GM18867 (cell line): Measurements from ENCODE around the gene ZNF81.
A peak's percentile ranks its signal among the peaks of the same experiment; 100 is the strongest.
"Not testable (repeated sequence)": the region's sequence is repeated elsewhere in the genome, so short reads cannot be mapped to it uniquely, and the experiment has no call there.

Source experiments
- ATAC-seq: cut with Tn5 transposase; IDR thresholded peaks from one replicate; pipeline ENCODE4 v1.9.1; 2021; ENCODE audit warnings: mild to moderate bottlenecking, moderate library complexity; ENCODE audit not compliant: unreplicated experiment

ZNF81 gene

DNA sequence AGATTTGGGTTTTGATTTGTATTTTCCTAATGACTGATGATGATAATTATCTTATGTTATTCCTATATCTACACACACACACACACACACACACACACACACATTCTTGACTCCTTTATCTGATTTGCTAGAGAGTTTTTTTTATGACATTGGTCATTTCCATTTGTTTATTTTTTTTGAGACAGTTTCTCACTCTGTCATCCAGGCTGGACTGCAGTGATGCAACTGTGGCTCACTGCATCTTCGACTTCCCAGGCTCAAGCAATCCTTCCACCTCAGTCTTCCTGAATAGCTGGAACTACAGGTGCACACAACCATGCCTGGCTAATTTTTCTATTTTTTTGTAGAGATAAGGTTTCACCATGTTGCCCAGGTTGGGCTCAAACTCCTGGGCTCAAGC is 6.7 kb downstream of the ZNF81 start:
- ATAC-seq = no peak

GRCh38 chrX:47844117-47844516 is 7.4 kb downstream of the ZNF81 start:
- ATAC-seq = no peak

- ATAC-seq = no peak
Measured at GRCh38 chrX:47846040-47846439, 9.3 kb downstream of the ZNF81 start.

DNA sequence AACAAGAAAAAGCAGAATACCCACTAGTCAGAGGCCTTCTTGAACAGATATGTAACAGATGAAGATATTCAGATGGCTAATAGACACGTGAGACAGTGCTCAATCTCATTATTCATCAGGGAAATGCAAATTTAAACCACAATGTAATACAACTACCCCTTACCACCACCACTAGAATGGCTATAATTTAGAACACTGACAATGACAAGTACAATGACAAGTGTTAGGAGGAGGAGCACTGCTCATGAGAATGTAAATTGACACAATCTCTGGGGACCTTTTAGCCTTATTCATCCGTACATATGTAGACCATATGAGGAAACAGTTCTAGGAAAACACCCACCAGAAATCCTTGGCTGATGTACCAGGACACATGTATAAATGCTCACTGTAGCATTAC is 13.1 kb downstream of the ZNF81 start:
- ATAC-seq = peak; percentile 56

DNA sequence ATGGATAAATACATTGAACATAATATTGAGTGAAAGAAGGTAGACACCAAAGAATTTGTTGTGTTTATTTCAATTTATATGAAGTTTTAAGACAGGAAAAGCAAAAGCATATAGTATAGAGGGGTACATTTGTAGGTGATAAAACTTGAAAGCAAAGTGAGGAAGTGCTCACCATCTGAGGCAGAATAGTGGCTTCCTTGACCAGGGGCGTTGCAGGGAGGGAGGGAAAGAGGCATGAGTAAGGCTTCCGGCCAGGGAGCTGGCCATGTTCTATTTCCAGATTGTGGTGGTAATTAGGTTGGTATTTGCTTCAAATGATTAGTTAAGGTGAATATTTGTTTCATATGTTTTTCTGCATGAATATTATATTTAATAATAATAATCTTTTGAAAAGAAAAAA is 13.7 kb downstream of the ZNF81 start:
- ATAC-seq = not testable (repeated sequence)

- no peak for ATAC-seq
Measured at GRCh38 chrX:47850901-47851300, 14.2 kb downstream of the ZNF81 start.

DNA sequence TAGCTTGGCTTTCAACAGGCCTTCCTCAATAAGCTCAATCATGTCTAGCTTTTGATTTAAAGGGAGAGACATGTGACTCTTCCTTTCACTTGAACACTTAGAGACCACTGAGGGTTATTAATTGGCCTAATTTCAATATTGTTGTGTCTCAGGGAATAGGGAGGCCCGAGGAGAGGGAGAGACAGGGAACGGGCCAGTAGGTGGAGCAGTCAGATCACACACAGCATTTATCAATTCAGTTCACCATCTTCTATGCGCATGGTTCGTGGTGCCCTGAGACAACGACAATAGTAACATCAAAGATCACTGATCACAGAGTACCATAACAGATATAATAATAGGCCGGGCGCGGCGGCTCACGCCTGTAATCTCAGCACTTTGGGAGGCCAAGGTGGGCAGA is 17.8 kb downstream of the ZNF81 start:
- ATAC-seq = no peak

- ATAC-seq = no peak
Measured at GRCh38 chrX:47859686-47860085, 23.0 kb downstream of the ZNF81 start.

- ATAC-seq = no peak
Measured at GRCh38 chrX:47862680-47863079, 26.0 kb downstream of the ZNF81 start.

- no peak for ATAC-seq
Measured at GRCh38 chrX:47863187-47863586, 26.5 kb downstream of the ZNF81 start.

DNA sequence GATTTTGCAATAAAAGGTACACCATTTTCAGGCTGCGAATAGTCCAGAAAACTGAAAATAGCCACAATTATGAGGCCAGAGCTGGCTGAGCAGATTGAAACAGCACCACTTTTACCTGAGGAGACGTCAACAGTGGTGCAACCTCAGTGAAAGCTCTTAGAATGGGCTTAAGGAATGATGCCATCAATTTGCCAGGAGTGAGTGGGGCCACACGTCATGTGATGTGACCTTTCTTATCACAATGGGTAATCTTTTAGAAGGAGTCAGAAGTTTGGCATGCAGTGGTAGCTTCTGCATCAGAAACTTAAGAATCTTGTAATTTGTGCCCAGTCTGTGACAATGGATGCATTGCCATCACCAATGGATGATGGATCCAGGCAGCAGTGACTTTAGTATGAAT is 27.6 kb downstream of the ZNF81 start:
- no peak for ATAC-seq

DNA sequence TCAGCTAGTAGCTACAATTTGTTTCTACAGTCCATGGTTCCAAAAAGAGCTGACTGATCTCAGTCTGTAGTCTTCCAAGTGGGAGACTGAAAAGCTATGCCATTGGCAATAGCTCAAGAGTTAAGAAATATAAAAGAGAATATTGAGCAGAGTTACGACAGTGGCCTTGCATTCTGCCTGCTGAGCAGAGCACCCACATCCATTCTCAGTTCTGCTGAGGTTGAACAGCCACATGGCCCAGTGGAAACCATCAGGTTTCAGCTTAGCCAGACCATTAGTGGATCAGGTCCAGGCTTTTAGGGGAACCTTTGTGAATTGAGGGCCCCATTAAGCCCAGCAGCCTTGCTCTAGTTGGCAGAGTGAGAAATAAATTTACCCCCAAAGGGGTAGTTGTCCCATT is 28.1 kb downstream of the ZNF81 start:
- no peak for ATAC-seq

GRCh38 chrX:47873123-47873522 is 36.4 kb downstream of the ZNF81 start:
- no peak for ATAC-seq

DNA sequence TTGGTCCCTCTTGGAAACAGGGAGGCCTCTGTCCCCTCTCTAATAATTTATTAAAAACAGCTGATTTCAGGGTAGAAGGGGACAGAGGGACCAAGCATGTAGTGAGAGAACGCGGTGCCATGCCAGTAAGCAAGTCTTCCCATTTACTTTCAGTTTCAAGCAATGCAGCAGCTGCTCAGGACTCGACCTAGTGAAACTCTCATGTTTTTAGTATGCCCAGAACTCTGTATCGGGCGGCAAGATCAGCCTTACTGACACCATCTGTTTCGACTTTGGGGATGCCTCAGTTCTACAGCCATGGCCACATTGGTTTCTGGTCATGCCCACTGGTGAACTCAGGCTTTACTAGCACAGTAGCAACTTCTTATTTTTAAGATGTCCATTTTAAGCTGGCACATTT is 40.6 kb downstream of the ZNF81 start:
- ATAC-seq = peak; percentile 94

DNA sequence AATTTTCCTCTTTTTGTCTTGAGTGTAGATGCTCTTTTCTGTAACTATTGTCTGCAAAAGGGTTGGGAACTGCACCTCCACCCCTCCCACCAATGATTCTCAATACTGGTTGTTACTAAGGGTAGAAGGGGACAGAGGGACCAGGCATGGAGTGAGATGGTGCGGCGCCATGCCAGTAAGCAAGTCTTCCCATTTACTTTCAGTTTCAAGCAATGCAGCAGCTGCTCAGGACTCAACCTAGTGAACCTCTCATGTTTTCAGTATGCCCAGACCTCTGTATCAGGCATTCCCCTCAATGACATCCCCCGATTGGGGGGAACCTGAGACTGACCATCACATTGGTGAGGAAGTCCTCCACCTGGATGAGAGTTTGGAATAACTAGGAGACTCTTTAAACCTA is 41.5 kb downstream of the ZNF81 start:
- ATAC-seq = no peak

- ATAC-seq = no peak
Measured at GRCh38 chrX:47879463-47879862, 42.8 kb downstream of the ZNF81 start.

DNA sequence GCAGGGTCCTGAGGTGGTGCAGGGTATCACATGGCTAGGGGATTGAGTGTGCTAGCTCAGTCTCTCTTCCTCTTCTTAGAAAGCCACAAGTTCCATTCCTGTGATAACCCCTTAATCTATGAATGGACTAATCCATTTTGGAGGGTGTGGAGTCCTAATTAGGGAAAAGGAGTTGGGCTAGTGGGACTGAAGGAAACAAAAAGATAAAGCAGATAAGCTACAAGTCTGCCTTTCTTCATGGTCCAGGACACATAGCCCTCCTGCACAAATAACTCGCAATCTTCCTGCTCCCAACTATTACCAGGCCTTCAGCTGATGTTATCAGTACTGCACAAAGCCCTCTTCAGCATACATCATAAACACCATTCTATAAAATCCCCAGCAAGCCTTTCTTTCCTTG is 44.2 kb downstream of the ZNF81 start:
- ATAC-seq = no peak

- no peak for ATAC-seq
Measured at GRCh38 chrX:47885501-47885900, 48.8 kb downstream of the ZNF81 start.

GRCh38 chrX:47898024-47898423 is 61.3 kb downstream of the ZNF81 start:
- no peak for ATAC-seq

DNA sequence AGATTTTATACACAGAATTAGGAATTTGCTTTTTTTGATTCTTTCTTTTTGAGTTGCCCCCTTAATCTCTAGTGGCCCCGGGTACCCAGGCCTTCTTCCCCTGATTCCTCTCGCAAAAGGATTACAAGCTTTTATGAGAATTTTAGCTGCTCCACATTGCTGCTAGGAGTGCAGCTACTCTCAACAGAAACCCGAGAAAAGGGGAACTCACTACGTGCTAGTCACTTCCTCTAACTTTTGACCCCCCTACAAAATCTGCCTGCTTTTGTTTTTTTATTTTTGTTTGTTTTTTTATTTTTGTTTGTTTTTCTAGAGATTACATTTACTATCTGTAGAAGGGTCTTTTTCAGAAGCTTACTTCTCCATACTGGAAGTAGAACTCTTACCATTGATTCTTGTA is 64.1 kb downstream of the ZNF81 start:
- ATAC-seq = no peak

DNA sequence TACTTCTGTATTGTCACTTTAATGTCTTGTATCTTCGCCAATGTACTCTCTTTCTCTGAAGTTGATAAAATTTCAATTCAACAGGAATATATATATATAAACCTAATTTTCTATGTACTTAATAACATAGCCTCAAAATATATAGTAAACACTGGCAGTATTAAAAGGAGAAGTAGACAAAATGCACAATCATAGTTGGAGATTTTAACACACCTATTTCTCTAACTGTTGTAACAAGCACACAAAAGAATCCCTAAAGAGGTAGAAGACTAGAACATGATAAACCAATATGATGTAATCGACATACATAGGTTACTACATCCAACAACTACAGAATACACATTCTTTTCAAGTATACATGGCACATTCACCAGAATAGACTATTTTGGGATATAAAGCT is 65.5 kb downstream of the ZNF81 start:
- no peak for ATAC-seq

GRCh38 chrX:47915886-47916493 is 79.3 kb downstream of the ZNF81 start:
- ATAC-seq = no peak

- ATAC-seq = no peak
Measured at GRCh38 chrX:47918274-47918673, 81.6 kb downstream of the ZNF81 start.

GRCh38 chrX:47927212-47927611 is 90.5 kb downstream of the ZNF81 start:
- no peak for ATAC-seq
